C4-2B (cell line): ENCODE measurements around the gene MITF.

Experiments
- H3K27ac ChIP-seq: fragments of 450-650 bp; 2 replicates; pipeline ENCODE4 v1.5.1; 2017
- ZFX ChIP-seq: fragments of 450-650 bp; IDR thresholded peaks from 2 replicates; pipeline ENCODE4 v1.6.1; 2017
- TF ChIP-seq, protein P1 (sequence below): fragments of 450-650 bp; conservative IDR thresholded peaks from 2 replicates; pipeline ENCODE4 v1.5.1; 2017; ENCODE audit warnings: mild to moderate bottlenecking

The MITF gene

DNA sequence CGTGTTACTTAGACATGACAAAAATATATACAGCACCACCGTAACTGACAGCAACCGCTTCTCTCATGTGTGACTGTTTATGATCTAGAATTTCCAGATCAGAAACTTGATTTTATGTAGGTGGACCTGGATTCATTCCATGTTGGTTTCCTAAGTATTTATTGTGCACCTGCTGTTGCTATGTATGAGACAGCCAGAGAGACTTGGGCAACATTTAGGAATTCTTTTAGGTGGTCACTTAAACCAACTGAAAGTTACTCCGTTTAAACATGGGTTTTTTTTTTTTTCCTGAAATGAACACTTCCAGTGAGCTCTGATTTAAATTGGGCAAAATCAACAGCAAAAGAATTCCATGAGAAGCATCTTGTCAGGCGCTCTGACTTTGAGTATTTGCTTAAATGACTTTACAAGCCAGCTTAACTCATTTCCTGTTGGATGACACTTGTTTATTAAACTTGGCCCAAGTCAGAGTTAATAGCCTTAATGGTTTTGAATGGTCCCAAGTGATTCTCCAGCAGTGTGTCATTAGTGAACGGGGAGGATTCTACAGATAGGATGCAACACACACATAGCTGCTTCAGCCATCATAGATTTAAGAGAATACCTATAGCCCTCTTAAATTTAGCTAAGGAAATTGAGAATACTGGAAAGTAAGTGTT lies 31.8 kb downstream of the MITF start:
- no peak for TF ChIP-seq ZFX
- TF ChIP-seq, protein P1, sequence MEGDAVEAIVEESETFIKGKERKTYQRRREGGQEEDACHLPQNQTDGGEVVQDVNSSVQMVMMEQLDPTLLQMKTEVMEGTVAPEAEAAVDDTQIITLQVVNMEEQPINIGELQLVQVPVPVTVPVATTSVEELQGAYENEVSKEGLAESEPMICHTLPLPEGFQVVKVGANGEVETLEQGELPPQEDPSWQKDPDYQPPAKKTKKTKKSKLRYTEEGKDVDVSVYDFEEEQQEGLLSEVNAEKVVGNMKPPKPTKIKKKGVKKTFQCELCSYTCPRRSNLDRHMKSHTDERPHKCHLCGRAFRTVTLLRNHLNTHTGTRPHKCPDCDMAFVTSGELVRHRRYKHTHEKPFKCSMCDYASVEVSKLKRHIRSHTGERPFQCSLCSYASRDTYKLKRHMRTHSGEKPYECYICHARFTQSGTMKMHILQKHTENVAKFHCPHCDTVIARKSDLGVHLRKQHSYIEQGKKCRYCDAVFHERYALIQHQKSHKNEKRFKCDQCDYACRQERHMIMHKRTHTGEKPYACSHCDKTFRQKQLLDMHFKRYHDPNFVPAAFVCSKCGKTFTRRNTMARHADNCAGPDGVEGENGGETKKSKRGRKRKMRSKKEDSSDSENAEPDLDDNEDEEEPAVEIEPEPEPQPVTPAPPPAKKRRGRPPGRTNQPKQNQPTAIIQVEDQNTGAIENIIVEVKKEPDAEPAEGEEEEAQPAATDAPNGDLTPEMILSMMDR = no peak
- H3K27ac ChIP-seq = no peak overlapping the region

DNA sequence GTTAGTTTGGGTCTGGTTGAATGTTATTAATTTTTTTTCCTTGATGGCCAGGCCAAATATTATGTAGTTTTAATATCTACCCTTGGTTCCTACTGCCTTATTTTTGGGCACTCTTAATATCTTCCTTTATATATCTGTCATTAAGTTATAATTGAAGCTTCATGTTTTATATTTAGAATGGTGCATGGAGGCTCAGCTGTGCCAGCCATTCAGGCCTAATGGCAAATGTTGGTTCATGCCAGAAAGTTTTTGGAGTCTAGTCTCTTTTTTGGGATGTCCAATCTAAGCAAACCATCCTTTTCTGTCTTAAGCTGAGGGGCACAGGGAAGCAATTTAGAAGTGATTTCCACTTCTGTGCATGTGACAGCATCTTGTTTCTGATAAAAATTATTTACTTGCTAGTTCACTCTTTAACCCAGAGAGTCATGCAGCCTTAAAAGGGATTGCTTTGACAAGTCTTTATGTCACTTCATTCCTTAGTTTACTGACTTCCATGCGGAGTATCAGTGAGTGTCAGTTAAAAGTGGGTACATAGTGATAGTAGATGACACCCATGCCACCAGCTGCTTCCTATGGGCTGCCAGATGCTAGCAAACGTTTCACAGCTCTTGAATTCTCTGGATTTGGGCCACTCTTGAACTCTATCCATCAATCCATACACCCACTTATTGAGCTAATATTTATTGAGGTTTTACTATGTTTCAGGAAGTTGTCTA lies 33.0 kb downstream of the MITF start:
- TF ChIP-seq, protein P1 = no peak
- TF ChIP-seq ZFX = no peak
- no peak overlapping the region for H3K27ac ChIP-seq

DNA sequence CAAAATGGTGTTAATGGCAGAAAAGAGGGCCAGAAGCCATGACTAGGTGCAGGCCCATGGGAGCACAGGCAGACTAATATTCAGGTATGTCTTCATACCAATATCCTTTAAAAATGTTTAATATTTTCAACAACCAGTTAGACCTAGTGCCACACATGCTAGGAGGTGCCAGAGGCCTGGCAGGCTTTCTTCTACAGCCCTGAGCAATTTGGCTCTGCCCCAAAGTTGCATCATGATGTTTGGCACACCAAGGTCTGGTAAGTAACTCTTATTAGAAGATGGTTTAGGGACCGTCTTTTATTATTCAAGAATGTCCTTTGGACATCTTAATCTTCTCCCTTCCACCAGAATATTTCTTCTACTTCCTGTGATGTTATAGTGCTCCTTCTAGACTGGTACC lies 34.8 kb downstream of the MITF start:
- TF ChIP-seq, protein P1 = no peak
- no peak for TF ChIP-seq ZFX
- H3K27ac ChIP-seq = no peak overlapping the region

DNA sequence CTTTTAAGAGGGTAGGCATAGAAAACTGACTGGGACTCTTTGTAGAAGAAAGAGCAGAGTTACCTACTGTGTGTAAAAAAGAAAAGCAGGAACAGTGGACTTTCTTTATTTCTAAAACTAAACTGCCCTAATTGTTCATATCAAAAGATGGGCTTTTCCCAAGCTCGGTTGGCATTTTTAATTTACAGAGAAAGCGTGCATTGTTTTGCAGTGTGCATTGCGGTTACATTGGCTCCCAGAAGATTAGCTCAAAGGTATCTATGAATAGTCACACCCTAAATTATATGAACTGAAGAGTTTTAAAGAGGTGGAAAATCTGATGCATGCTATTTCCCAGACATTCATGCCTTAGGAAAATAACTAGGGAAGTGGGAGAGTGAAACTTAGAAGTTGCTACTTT lies 36.5 kb downstream of the MITF start:
- TF ChIP-seq, protein P1 = no peak
- TF ChIP-seq ZFX = no peak
- no peak overlapping the region for H3K27ac ChIP-seq

DNA sequence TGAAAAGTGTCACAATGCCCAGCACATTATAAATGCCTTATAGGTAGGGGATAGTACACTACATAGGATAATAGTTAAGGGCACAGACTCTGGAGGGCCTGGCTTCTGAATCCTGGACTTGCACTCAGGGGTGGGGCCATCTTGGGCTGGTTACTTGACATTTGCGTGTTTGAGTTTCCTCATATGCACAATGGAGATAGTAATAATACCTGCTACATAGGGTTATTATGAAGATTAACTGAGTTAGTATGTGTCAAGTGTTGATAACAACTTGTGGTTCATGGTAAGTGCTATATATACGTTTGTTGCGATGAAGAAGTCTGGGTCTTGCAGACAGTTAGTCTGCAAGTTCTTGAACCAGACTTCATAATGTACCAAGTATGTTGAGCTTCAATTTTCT lies 37.0 kb downstream of the MITF start:
- TF ChIP-seq, protein P1 = no peak
- no peak for TF ChIP-seq ZFX
- H3K27ac ChIP-seq = no peak overlapping the region

DNA sequence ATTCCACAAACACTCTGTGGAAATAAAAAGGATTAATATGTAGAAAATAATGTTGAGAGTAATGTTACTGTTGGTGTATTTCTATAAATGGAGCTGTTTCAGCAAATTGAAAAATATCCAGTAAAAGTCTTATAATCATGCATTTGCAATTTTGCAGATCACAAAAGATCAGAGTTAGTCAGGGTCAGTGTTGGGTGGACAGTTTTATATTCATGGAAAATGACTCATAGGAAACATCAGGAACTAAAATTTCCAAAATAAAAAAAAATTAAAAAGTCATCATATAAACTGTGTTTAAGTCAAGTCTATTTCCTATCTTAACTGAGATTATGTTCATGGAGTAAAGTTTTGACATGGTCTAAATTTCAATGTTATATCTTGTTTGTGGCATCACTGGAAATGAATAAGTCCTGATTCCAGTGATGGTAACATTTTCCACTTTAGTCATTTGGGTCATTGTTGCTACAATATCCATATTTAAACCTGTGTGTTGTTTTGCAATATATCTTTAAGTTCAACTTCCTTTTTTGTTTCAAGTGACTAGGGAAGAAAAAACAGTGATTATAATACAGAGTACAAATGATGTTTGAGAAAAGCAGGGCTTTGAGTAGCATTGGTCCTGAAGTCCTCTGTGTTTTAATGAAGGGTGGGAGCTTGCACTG lies 37.8 kb downstream of the MITF start:
- no peak overlapping the region for H3K27ac ChIP-seq

More for the DNA sequence above, 37.8 kb downstream of the MITF start:
- TF ChIP-seq, protein P1 = no peak
- no peak for TF ChIP-seq ZFX
